Inflammatory macrophage (primary cell): Measurements from ENCODE around the gene CAGE1.

Experiments
- DNase-seq, 2 donors: peaks; one replicate each; pipeline ENCODE4 v3.0.0-alpha.2; 2020 to 2022

CAGE1 gene

DNA sequence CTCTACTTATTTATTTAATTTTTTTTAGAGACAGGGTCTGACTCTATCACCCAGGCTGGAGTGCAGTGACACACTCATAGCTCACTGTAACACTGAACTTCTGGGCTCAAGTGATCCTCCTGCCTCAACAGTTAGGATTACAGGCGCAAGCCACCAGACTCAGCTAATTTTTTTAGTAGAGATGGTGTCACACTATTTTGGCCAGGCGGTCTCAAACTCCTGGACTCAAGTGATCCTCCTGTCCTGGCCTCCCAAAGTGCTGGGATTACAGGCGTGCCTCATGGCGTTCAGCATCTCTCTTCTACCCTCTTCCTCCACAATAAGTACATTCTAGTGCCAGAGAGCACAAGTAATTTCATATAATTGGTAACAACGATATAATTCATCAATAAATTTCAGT lies 82.0 kb downstream of the CAGE1 start:
- DNase-seq = no peak

DNA sequence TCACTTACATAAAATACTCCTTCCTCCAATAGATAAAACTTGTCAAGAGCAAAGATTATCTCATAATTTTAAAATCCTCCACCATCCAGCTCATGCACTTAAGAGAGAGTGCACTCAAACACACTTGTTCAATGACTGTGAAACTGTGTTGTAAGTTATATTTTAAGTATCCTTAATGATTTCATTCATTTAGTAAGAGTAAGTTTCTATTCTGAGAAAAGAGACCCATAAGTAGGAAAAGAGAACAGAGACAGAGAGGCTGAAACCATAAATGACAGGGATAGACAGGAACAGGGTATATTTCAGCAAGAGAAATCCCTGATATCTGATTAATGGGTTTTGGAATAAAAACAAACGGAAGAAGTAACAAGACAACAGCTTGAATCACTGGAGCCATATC lies 84.7 kb downstream of the CAGE1 start:
- no peak for DNase-seq

GRCh38 chr6:7301702-7302101 lies 87.8 kb downstream of the CAGE1 start:
- DNase-seq = no peak

DNA sequence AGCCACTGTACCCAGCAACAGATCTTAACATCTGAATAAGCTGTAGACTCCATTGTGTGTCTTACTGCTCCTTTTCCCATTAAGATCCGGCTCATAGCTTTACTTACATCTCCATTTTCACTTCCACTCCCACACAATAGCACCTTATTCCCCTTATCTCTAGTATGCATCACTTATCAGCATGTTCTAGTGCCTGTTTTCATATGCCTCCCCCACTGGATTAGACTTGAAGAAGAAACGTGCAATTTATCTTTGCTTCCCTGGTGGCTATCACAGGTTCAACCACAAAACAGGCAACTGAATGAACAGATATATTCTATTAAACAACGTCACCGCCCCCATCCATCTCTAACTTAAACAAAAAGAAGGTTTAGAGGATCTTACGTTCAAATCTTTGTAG lies 88.6 kb downstream of the CAGE1 start:
- DNase-seq = no peak

DNA sequence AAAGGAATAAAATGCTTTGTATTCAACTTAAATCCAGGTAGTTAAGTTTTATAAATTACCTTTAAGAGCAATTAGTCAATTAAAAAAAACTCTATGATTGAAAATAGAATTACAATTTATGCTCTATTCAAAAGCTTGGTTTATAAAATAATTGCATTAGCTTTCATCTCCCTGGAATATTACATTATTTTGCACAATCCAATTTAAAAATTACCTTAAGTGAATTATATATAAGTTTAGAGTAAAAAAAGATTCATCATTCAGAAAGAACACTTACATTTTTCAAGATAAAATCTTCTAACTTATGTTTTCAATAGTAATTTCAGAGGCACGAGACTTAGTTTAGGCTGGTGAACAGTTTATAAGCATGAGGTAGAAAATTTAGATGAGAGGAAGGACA lies 91.4 kb downstream of the CAGE1 start:
- no peak for DNase-seq

DNA sequence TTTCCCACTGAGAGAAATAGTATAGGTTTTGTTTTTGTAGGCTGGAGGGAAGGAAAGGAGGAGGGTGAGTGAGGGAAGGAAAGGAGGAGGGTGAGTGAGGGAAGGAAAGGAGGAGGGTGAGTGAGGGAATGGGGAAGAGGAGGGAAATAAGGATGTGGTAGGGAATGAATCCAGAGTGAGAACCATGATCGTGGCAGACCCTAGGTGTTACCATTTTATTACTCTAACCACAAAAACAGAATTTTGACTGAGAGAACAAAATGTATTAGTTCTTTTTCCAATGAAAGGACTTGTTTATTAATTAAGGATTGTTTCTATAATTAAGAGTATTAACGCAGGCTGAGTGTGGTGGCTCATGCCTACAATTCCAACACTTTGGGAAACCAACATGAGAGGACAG lies 92.9 kb downstream of the CAGE1 start:
- no peak for DNase-seq

GRCh38 chr6:7295916-7296315 lies 93.6 kb downstream of the CAGE1 start:
- no peak for DNase-seq

DNA sequence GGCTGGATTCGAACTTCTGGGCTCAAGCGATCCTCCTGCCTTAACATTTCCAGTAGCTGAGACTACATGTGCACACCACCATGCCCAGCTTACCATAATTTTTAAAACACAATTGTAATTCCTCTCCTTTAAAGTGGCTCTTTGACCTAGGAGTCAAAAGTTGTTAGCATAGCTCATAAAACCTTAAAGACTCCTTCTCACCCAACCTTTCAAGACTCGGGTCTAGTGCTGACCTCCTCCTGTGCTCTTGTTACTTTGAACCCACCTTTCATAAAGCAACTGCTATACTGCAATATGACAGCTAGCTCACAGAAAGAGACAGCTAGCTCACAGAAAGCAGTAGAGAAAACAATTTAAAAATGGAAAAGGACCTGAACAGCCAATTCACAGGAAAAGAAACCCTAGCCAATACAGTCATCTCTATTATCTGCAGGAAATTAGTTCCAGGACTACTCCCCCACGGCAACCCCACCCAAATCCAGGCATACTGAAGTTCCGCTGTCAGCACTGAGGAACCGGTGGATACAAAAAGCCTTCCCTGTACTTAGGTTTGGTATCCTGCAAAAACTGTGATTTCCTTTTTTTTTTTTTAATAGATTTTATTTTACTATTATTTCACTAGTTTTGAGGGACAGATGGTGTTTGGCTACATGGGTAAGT lies 96.8 kb downstream of the CAGE1 start:
- DNase-seq = no peak

- no peak for DNase-seq
Observed at GRCh38 chr6:7290079-7290478, 99.5 kb downstream of the CAGE1 start.

GRCh38 chr6:7285416-7285815 lies 104.1 kb downstream of the CAGE1 start:
- no peak for DNase-seq

DNA sequence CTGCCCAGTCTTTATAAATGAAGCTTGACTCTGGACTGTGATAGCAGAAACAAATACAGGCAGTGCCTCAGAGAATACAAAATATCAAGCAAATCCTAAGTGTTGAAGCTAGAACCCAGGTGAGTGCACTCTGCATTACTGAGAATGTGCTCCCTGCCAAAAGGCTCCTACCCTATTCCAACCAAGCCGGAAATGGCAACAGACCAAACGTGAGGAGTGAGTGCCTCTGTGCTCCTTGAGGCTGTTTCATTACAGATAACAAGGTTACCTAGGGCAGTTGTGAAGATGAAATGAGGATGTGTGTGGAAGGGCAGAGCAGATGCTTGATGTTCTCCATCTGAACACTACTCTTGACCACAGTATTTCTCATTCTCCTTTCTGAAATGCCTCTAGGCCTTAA lies 105.9 kb downstream of the CAGE1 start:
- no peak for DNase-seq

DNA sequence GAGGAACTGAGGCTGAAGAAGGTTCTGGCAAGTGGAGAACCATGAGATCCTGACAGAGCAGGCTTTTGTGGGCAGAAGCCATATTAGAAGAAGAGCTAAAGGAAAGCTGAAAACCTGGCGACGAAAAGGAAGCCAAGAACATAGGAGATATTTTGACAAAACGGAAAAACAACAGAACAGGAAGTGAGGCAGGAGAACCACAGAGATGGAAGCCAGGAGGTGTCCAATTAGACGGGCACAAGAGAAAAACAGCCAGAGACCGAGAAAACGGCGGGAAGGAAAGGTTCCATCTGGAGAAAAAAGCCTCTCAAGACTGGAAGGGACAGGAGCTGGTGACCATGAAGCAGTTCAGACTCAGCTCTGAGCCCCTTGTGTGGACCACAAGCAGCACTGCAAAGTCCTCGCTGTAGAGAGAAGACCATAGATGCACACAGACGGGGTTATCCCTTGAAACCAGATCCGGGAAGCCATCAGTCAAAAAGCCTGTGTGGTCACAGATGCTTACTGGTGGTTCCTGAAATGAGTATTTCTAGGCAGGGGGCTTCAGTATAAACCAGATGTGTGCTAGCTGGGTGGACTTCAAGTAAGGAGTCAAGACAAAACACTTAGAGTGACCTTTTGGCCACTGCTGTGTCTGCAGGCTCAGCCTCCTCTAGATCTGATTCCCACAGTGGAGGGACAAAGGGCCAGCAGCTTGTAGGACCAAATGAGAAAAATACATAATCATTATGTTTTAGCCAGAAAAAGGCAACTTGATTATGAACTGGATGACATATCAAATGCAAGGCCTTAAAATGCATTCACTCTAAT lies 107.2 kb downstream of the CAGE1 start:
- no peak for DNase-seq
